Fibroblast of lung (primary cell): ENCODE measurements around the gene GPR42. TPM values are rescaled to one million over a fixed set of nuclear protein-coding genes. Genes with fewer than 3 reads are reported as not detected.

Source experiments
- DNase-seq, 2 donors: peaks; one replicate each; pipeline versions ENCODE4 v3.0.0 to v3.0.0-alpha.2; 2010; ENCODE audit warnings: low read depth in 2 of 2
- H2AFZ ChIP-seq: 2 replicates; pipeline ENCODE4 v1.5.1; 2012; ENCODE audit warnings: low read length, control low read depth, inconsistent platforms
- H3K27ac ChIP-seq: 2 replicates; pipeline ENCODE4 v1.5.1; 2011; ENCODE audit warnings: low read length, control low read depth; ENCODE audit not compliant: insufficient read depth
- H3K27me3 ChIP-seq: 2 replicates; pipeline ENCODE4 v1.5.1; 2011; ENCODE audit warnings: mild to moderate bottlenecking, low read length; ENCODE audit not compliant: control insufficient read depth, insufficient read depth
- H3K36me3 ChIP-seq: 2 replicates; pipeline ENCODE4 v1.5.1; 2011; ENCODE audit warnings: low read length; ENCODE audit not compliant: control insufficient read depth, insufficient read depth
- H3K4me1 ChIP-seq: 2 replicates; pipeline ENCODE4 v1.5.1; 2011; ENCODE audit warnings: low read length; ENCODE audit not compliant: control insufficient read depth, insufficient read depth; ENCODE audit errors: extremely low read depth
- H3K4me2 ChIP-seq: 2 replicates; pipeline ENCODE4 v1.5.1; 2011; ENCODE audit warnings: low read length, control low read depth; ENCODE audit not compliant: insufficient read depth; ENCODE audit errors: extremely low read depth
- H3K4me3 ChIP-seq, 4 experiments: fragments of 200-600 bp in 1 of 4; sonication (generic) in 1 of 4; replicated peaks in 1 of 4; 2 replicates each; pipeline ENCODE4 v1.5.1; 2011 to 2016; ENCODE audit warnings: low read length in 4 of 4, low read depth in 3 of 4, mild to moderate bottlenecking in 3 of 4, control low read depth in 2 of 4, inconsistent platforms in 1 of 4, mixed read lengths in 1 of 4; ENCODE audit not compliant: insufficient read depth in 1 of 4; ENCODE audit errors: control extremely low read depth in 1 of 4
- H3K79me2 ChIP-seq: 2 replicates; pipeline ENCODE4 v1.5.1; 2012; ENCODE audit warnings: mild to moderate bottlenecking, low read length, inconsistent platforms; ENCODE audit not compliant: control insufficient read depth, insufficient read depth
- H3K9ac ChIP-seq: 2 replicates; pipeline ENCODE4 v1.5.1; 2011; ENCODE audit warnings: mild to moderate bottlenecking, low read length, control low read depth; ENCODE audit not compliant: insufficient read depth
- H3K9me3 ChIP-seq: 2 replicates; pipeline ENCODE4 v1.5.1; 2012; ENCODE audit warnings: low read depth, low read length; ENCODE audit not compliant: control insufficient read depth, insufficient read depth
- H4K20me1 ChIP-seq: 2 replicates; pipeline ENCODE4 v1.5.1; 2011; ENCODE audit warnings: low read length; ENCODE audit not compliant: control insufficient read depth, insufficient read depth; ENCODE audit errors: extremely low read depth
- CTCF ChIP-seq, 2 donors: IDR thresholded peaks in 1 of 2; conservative IDR thresholded peaks in 1 of 2; 1 replicate in 1 of 2; 2 replicates in 1 of 2; pipeline ENCODE4 v1.5.1; 2011 to 2012; ENCODE audit warnings: low read length in 2 of 2, control low read depth in 1 of 2, inconsistent platforms in 1 of 2, low read depth in 1 of 2, mild to moderate bottlenecking in 1 of 2
- EZH2 ChIP-seq: IDR thresholded peaks from 2 replicates; pipeline ENCODE4 v1.5.1; 2012; ENCODE audit warnings: low read length, control low read depth, mild to moderate bottlenecking; ENCODE audit errors: missing control alignments
- polyA plus RNA-seq, 2 donors: library from polyadenylated mRNA; depleted of rRNA in 1 of 2; stranded (reverse) in 1 of 2; unstranded in 1 of 2; fragments of >200 nt; gene quantifications; 2 replicates each; pipeline ENCODE4 v1.2.1, GENCODE V29; 2011 to 2012; ENCODE audit warnings: missing spikeins in 1 of 2
- total RNA-seq: library from RNA; depleted of rRNA; stranded (reverse); fragments of >200 nt; gene quantifications from 2 replicates; pipeline ENCODE4 v1.2.1, GENCODE V29; 2014

GPR42 gene
- total and polyA plus RNA-seq, 2 donors (not counting 1 experiment from before 2014, with no cell fraction given), result not detected

- H3K36me3 ChIP-seq, result no peaks in the 10 kb centered on the region
Measured at GRCh38 chr19:35419046-35419445, 48.2 kb downstream of the GPR42 start.

GRCh38 chr19:35419805-35420204 is 48.9 kb downstream of the GPR42 start:
- DNase-seq, result no peak
- H3K79me2 ChIP-seq, result no peaks in the 10 kb centered on the region
- H3K36me3 ChIP-seq, result no peaks in the 10 kb centered on the region
- TF ChIP-seq EZH2 (no peak), CTCF (conservative IDR thresholded peaks at IDR 0.05 in 1 of 2, IDR thresholded peaks at IDR 0.05 in 1 of 2; ENCODE audit: low read depth in 1 of 2, low read length in 2 of 2) (no peak)
- H3K4me2 ChIP-seq, result no peak overlapping the region
- no peak overlapping the region for H3K9ac ChIP-seq
- no peak overlapping the region for H3K27ac ChIP-seq
- no peak overlapping the region for H3K4me3 ChIP-seq
- no peak overlapping the region for H2AFZ ChIP-seq
- H3K27me3 ChIP-seq, result peaks cover 5% of the 10 kb centered on the region
- H3K9me3 ChIP-seq, result no peaks in the 10 kb centered on the region
- no peaks in the 10 kb centered on the region for H4K20me1 ChIP-seq
- no peaks in the 10 kb centered on the region for H3K4me1 ChIP-seq

More at GRCh38 chr19:35419046-35419445, 48.2 kb downstream of the GPR42 start:
- no peak overlapping the region for H3K27ac ChIP-seq
- no peaks in the 10 kb centered on the region for H3K79me2 ChIP-seq
- H3K9ac ChIP-seq, result no peak overlapping the region
- H3K4me1 ChIP-seq, result no peaks in the 10 kb centered on the region
- H3K4me3 ChIP-seq, result no peak overlapping the region
- H3K4me2 ChIP-seq, result no peak overlapping the region
- H2AFZ ChIP-seq, result no peak overlapping the region
- DNase-seq, result no peak
- H3K9me3 ChIP-seq, result no peaks in the 10 kb centered on the region
- no peak for TF ChIP-seq CTCF (conservative IDR thresholded peaks at IDR 0.05 in 1 of 2, IDR thresholded peaks at IDR 0.05 in 1 of 2; ENCODE audit: low read depth in 1 of 2, low read length in 2 of 2)
- no peak for TF ChIP-seq EZH2
- H4K20me1 ChIP-seq, result no peaks in the 10 kb centered on the region
- H3K27me3 ChIP-seq, result peaks cover 5% of the 10 kb centered on the region

DNA sequence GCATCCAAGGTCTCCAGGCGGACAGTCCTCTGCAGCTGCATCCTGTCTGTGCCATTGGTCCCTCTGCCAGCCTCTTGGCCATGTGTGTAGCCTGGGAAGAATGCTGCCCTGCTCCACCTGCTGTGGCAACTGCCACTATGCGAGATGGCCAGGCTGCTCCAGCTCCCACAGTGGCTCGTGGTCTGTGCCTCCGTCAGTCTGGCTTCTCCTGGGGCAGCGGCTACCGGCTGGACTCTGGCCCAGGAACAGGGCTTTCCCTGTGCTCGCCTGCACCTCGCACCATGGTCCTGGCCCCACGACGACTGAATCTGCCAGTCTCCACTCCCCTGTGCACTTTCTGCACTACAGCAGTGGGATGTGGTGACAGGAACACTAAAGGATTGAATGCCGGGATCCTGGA is 50.5 kb downstream of the GPR42 start:
- no peak overlapping the region for H3K4me3 ChIP-seq
- no peaks in the 10 kb centered on the region for H4K20me1 ChIP-seq
- H3K27me3 ChIP-seq, result peaks cover 5% of the 10 kb centered on the region
- no peaks in the 10 kb centered on the region for H3K4me1 ChIP-seq
- H3K9me3 ChIP-seq, result no peaks in the 10 kb centered on the region
- H3K27ac ChIP-seq, result no peak overlapping the region
- H2AFZ ChIP-seq, result no peak overlapping the region
- no peak for TF ChIP-seq EZH2
- TF ChIP-seq CTCF (conservative IDR thresholded peaks at IDR 0.05 in 1 of 2, IDR thresholded peaks at IDR 0.05 in 1 of 2; ENCODE audit: low read depth in 1 of 2, low read length in 2 of 2), result no peak
- H3K9ac ChIP-seq, result no peak overlapping the region
- no peak for DNase-seq
- no peaks in the 10 kb centered on the region for H3K36me3 ChIP-seq
- H3K4me2 ChIP-seq, result no peak overlapping the region
- H3K79me2 ChIP-seq, result no peaks in the 10 kb centered on the region

Other genes starting within 250 kb of the GPR42 start
- gene LGI4, start 236.0 kb upstream of the GPR42 start, total RNA-seq, result 0.17 and 0.26 TPM in 2 replicates
- gene LGI4, start 236.0 kb upstream of the GPR42 start, polyA plus RNA-seq, result 0.02 and 0.19 TPM in 2 replicates
- gene FXYD1, start 232.2 kb upstream of the GPR42 start, total RNA-seq, result 4.5 and 11.3 TPM in 2 replicates
- 3.6 and 7.5 TPM in 2 replicates for gene FXYD1, start 232.2 kb upstream of the GPR42 start, polyA plus RNA-seq
- gene FXYD7, start 227.8 kb upstream of the GPR42 start, total RNA-seq, result not detected in 2 replicates
- not detected in 2 replicates for gene FXYD7, start 227.8 kb upstream of the GPR42 start, polyA plus RNA-seq
- gene FXYD5, start 216.3 kb upstream of the GPR42 start, total RNA-seq, result 10.5 and 19.8 TPM in 2 replicates
- 100 and 187 TPM in 2 replicates for gene FXYD5, start 216.3 kb upstream of the GPR42 start, polyA plus RNA-seq
- not detected in 2 replicates for gene FAM187B, start 142.3 kb upstream of the GPR42 start, total RNA-seq
- not detected in 2 replicates for gene FAM187B, start 142.3 kb upstream of the GPR42 start, polyA plus RNA-seq
- 0.26 and 0.33 TPM in 2 replicates for gene LSR, start 122.1 kb upstream of the GPR42 start, total RNA-seq
- 0.29 and 0.31 TPM in 2 replicates for gene LSR, start 122.1 kb upstream of the GPR42 start, polyA plus RNA-seq
- 42.1 and 53.8 TPM in 2 replicates for gene USF2, start 102.1 kb upstream of the GPR42 start, total RNA-seq
- gene USF2, start 102.1 kb upstream of the GPR42 start, polyA plus RNA-seq, result 74.9 and 105 TPM in 2 replicates
- not detected in 2 replicates for gene HAMP, start 88.5 kb upstream of the GPR42 start, total RNA-seq
- gene HAMP, start 88.5 kb upstream of the GPR42 start, polyA plus RNA-seq, result not detected in 2 replicates
- 0.50 TPM in 1 of 2 replicates, not detected in the other for gene MAG, start 78.9 kb upstream of the GPR42 start, total RNA-seq
- gene MAG, start 78.9 kb upstream of the GPR42 start, polyA plus RNA-seq, result 0.10 TPM in 1 of 2 replicates, not detected in the other
- gene CD22, start 41.9 kb upstream of the GPR42 start, total RNA-seq, result 1.2 TPM in 1 of 2 replicates, not detected in the other
- gene CD22, start 41.9 kb upstream of the GPR42 start, polyA plus RNA-seq, result 0.15 and 0.95 TPM in 2 replicates
- gene FFAR1, start 23.2 kb upstream of the GPR42 start, total RNA-seq, result not detected in 2 replicates
- not detected in 2 replicates for gene FFAR1, start 23.2 kb upstream of the GPR42 start, polyA plus RNA-seq
- not detected in 2 replicates for gene FFAR3, start 12.6 kb upstream of the GPR42 start, total RNA-seq
- gene FFAR3, start 12.6 kb upstream of the GPR42 start, polyA plus RNA-seq, result not detected in 2 replicates
- not detected in 2 replicates for gene FFAR2, start 77.2 kb downstream of the GPR42 start, total RNA-seq
- not detected in 2 replicates for gene FFAR2, start 77.2 kb downstream of the GPR42 start, polyA plus RNA-seq
- not detected in 2 replicates for gene KRTDAP, start 119.4 kb downstream of the GPR42 start, total RNA-seq
- gene KRTDAP, start 119.4 kb downstream of the GPR42 start, polyA plus RNA-seq, result not detected in 2 replicates
- 14.2 and 29.3 TPM in 2 replicates for gene DMKN, start 142.6 kb downstream of the GPR42 start, total RNA-seq
- gene DMKN, start 142.6 kb downstream of the GPR42 start, polyA plus RNA-seq, result 2.1 and 2.8 TPM in 2 replicates
- gene SBSN, start 157.2 kb downstream of the GPR42 start, total RNA-seq, result 4.1 and 9.0 TPM in 2 replicates
- gene SBSN, start 157.2 kb downstream of the GPR42 start, polyA plus RNA-seq, result 1.6 TPM in 2 replicates
- gene GAPDHS, start 162.4 kb downstream of the GPR42 start, total RNA-seq, result not detected in 2 replicates
- gene GAPDHS, start 162.4 kb downstream of the GPR42 start, polyA plus RNA-seq, result not detected in 2 replicates
- 79.6 and 95.3 TPM in 2 replicates for gene TMEM147, start 174.6 kb downstream of the GPR42 start, total RNA-seq
- 72.4 and 76.2 TPM in 2 replicates for gene TMEM147, start 174.6 kb downstream of the GPR42 start, polyA plus RNA-seq
- not detected in 2 replicates for gene ATP4A, start 192.6 kb downstream of the GPR42 start, total RNA-seq
- not detected in 2 replicates for gene ATP4A, start 192.6 kb downstream of the GPR42 start, polyA plus RNA-seq
- gene PMIS2, start 215.1 kb downstream of the GPR42 start, total RNA-seq, result not detected in 2 replicates
- not detected in 2 replicates for gene PMIS2, start 215.1 kb downstream of the GPR42 start, polyA plus RNA-seq
- gene HAUS5, start 241.7 kb downstream of the GPR42 start, total RNA-seq, result 3.9 and 4.0 TPM in 2 replicates
- 2.5 and 4.7 TPM in 2 replicates for gene HAUS5, start 241.7 kb downstream of the GPR42 start, polyA plus RNA-seq